NOMO-1 treated with dmso at 0.1 percent for 144 hours (cell line): ENCODE results near the gene TJP3.

Source experiments
- DNase-seq: peaks from one replicate; lab custom pipeline; 2025; ENCODE audit not compliant: unreplicated experiment; lab: John Stamatoyannopoulos, UW

Gene TJP3

GRCh38 chr19:3690551-3691371 is 17.4 kb upstream of the TJP3 start:
- no peak for DNase-seq

DNA sequence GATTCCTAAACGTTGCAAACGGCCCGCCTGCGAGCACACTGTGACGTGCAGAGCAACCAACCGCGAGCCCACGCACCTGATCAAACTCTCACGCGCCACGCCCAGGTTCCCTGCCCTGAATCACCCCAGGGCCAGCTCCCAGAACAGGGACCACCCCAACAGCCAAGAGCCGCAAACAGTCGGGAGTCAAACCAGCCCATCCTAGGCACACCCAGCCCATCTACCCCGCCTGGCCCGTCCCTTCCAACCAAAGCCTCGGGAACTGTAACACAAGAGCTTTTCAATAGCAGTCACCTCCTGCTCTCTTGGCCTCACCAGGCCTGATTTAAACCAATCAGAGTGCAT is 16.8 kb upstream of the TJP3 start:
- DNase-seq = no peak

DNA sequence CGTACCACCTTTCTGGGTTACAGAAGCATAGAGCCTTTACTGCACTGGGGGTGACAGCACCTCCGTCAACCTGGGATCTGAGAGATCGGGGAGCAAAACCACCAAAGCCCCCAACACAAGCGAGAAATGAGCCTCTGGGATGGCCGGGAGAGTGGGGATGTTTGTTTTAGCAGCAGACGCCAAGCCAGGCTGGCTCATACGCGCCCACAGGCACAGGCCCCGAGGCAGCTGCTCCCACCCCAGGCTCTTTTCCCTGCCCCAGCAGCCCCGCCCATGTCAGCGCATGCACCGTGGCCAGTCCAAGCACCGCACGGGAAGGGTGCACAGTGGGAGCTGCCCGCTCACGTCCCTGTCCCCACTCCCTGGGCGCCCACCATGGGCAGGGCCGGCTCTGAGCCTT is 16.5 kb upstream of the TJP3 start:
- DNase-seq = no peak

- DNase-seq = no peak
These were observed 15.8 kb upstream of the TJP3 start for GRCh38 chr19:3692141-3693024.

- DNase-seq = no peak
These were observed 14.9 kb upstream of the TJP3 start for GRCh38 chr19:3693025-3693925.

DNA sequence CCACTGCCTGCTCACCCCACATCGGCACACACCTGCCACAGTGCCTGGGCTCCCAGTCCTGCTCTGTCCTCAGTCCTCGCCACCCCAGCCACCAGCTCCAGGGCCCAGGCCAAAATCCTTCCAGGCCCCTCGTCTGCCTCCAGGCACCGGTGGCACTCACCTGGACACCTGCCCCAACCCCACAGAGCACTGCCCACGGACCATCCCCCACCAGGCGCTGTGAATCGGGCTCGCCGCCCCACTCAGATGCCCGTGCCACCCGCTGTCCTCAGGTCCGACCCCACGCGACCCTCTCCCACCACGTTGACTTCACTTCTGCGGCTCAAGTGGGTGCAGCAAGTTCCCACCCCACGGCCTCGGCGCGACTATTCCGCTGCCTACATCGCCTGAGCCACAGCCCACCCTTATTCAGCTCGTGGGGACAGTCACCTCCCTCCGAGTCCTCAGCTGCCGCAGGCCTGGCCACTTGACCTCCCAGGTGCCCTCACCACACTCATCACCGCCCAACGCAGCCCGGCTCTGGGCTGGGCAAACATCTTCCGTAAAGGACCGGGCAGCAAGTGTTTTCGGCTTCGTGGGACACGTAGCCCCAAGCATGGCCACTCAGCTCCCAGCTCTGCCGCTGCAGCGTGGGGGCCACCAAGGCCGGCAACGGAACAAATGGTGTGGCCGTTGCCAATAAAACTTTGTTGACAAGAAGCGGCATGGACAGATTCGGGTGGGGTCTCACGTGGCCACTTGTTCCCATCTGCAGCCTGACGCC is 13.6 kb upstream of the TJP3 start:
- DNase-seq = no peak

DNA sequence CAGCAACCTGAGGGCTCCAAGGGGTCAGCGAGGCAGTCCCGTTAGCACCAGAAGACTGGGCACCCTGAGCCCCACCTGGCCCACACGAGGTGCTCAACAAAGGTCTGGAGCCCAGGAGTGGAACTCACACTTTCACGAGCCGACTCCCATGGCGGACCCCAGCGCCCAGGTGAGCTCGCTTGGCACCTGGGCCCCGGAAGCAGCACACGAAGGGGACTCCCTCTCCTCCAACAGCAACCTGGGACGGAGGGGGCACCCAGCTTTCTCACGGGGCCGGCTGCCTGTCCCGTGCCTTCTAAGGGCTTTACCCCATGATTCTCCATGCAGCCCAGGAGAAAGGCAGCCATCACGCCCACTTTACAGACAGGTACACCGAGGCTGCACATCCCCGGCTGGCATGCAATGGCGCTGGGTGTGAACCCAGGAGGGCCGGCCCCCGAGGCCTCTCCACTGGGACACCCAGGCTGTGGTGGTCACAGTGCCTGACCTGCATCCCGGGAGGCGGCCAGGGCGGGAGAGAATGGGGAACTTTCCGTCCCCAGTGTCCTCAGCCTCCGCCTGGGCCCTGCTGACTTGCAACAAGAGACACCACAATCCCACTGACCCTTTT is 13.0 kb upstream of the TJP3 start:
- no peak for DNase-seq

- no peak for DNase-seq
These were observed 12.1 kb upstream of the TJP3 start for GRCh38 chr19:3695986-3696659.

GRCh38 chr19:3696660-3696995 is 11.6 kb upstream of the TJP3 start:
- DNase-seq = no peak

- no peak for DNase-seq
These were observed 11.1 kb upstream of the TJP3 start for GRCh38 chr19:3697094-3697493.

GRCh38 chr19:3697671-3698385 is 10.4 kb upstream of the TJP3 start:
- no peak for DNase-seq

- no peak for DNase-seq
These were observed 9.7 kb upstream of the TJP3 start for GRCh38 chr19:3698386-3698950.

DNA sequence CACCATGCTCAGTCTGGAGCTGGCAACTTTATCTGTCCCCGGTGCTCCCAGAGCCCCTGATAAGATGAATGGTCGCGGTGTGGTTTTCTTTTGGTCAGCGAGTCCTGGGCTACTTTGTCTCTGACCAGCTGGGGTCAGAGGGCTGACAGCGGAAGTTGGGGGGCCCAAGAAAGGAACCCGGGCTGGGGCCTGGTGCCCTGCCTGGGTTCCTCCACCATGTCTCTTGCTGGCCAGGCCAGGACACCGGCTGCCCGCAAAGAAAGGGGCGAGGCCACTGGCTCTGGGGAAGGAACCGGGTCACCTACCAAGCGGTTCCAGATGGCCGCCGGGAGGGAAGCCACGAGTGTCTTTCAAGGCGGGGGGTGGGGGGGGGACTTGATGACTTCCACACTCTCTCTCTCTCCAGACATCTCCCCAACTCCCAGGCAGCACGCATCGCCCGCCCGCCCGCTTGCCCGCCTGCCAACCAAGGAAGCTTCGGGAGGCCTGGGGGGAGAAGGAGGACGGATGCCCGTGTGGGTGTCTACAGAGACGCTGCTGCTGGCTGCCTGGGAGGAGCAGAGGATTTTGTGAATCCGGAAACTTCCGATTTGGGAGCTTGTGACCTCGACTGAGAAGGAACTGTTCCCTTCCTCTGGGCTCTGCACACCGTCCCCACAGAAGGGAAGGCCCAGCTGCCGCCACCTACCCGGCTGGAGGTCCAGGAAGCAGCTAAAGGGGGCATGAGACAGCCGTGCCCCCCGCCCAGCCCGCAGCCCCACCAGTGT is 9.0 kb upstream of the TJP3 start:
- peak; percentile 59 for DNase-seq

DNA sequence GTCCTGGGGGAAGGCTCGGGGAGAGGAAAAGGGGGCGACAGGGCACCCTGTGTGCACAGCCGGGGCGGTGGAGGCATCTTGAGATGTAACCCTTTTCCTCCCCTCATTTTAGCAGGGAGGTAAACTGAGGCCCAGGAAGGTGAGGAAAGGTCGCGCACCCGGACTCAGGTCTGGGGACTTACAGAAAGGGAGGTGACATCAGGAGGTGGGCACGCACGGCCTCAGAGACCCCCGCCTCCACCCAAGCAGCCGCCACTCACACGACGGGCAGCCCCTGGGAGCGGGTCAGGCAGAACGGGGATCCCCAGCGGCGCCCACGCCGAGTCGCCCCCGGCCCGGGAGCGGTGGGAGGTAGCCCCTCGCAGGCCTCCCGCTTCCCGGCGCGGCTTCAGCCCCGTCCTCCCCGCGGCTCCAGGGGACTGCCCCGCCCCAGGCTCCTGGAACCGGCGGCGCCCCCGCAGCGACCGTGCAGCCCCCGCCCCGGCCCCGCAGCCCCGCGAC is 8.4 kb upstream of the TJP3 start:
- DNase-seq = no peak

GRCh38 chr19:3700242-3701032 is 7.7 kb upstream of the TJP3 start, which contains the start of gene PIP5K1C:
Gene PIP5K1C, minus strand, starts transcription at chr19:3700468. Its CDS starts 78 bp downstream, at chr19:3700390.
- peak; percentile 61 for DNase-seq

DNA sequence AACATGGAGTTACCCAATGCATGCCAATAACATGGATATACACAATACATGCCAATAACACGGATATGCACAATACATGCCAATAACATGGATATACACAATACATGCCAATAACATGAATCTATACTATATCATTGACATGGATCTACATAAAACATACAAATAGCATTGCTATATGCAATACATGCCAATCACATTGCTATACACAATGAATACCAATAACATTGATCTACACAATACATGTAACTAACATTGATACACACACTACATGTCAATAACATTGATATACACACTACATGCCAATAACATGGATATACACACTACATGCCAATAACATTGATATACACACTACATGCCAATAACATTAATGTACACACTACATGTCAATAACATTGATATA is 7.0 kb upstream of the TJP3 start:
- no peak for DNase-seq

DNA sequence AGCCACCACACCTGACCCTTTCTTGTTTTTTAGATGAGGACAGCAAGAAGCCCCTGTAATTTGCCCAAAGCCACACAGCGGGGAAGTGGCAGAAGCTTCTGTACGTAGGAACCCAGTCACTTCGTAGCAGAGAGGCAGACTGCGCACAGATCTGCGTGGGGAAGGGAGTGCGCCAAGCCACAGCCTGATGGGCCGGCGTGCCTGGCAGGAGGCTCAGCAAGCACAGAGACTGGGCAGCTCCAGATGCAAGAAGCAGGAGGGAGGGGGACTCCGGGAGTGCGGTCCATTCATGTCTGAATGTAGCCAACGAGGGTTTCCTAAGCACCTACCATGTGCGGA is 347 bp upstream of the TJP3 start:
- no peak for DNase-seq
